Neural progenitor cell (in vitro differentiated cells): Measurements from ENCODE around the gene HINT3.

Experiments
- EZH2 ChIP-seq: fragments of 200-600 bp; sonication (generic); IDR thresholded peaks from 2 replicates; pipeline ENCODE4 v1.6.1; 2017; ENCODE audit warnings: antibody characterized with exemption, mild to moderate bottlenecking, moderate library complexity
- EZH2phosphoT487 ChIP-seq: fragments of 200-600 bp; sonication (generic); IDR thresholded peaks from 2 replicates; pipeline ENCODE4 v1.6.1; 2017; ENCODE audit warnings: antibody characterized with exemption
- TF ChIP-seq, protein P1 (sequence below): fragments of 200-600 bp; sonication (generic); IDR thresholded peaks from 2 replicates; pipeline ENCODE4 v1.5.1; 2017; ENCODE audit warnings: antibody characterized with exemption, mild to moderate bottlenecking

DNA sequence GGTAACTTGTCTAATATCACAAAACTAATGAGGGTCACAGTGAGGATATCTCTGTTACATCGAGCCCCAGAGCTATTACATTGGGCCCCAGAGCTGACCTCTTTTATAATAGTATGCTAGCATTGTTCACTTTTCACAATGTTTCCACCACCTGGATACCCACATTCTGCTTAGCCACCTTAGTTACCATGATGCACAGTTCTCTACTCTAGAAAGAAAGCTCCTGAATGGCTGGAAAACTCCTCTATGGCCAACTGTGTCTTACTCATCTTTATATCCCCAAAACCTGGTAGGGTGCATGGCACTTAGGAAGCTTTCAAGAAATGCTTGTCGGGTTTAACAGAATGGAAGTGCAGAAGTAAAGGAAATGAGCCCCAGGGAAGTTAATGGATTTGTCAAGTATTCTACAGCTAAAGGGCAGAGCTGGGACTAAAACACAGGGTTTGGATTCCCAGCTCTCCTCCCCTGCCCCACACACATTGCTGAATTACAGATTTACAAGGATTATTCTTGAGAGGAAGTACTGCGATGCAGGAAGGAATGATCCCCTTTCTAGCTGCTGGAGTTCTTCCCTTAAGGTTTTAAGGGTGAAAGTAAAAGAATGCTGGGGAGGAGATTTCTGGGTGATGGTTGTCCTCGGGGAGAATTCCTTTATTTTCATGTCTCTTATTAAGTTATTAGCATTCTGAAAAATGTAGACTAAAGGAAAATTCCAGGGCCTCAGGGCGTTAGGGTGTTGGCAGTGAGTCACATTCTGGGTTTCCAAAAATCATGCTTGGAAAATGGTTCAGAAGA is 16.1 kb upstream of the HINT3 start:
- no peak for TF ChIP-seq EZH2phosphoT487
- TF ChIP-seq, protein P1, sequence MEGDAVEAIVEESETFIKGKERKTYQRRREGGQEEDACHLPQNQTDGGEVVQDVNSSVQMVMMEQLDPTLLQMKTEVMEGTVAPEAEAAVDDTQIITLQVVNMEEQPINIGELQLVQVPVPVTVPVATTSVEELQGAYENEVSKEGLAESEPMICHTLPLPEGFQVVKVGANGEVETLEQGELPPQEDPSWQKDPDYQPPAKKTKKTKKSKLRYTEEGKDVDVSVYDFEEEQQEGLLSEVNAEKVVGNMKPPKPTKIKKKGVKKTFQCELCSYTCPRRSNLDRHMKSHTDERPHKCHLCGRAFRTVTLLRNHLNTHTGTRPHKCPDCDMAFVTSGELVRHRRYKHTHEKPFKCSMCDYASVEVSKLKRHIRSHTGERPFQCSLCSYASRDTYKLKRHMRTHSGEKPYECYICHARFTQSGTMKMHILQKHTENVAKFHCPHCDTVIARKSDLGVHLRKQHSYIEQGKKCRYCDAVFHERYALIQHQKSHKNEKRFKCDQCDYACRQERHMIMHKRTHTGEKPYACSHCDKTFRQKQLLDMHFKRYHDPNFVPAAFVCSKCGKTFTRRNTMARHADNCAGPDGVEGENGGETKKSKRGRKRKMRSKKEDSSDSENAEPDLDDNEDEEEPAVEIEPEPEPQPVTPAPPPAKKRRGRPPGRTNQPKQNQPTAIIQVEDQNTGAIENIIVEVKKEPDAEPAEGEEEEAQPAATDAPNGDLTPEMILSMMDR: no peak
- no peak for TF ChIP-seq EZH2
